ENCODE data around the gene KLHDC9. TPM values are rescaled to one million over a fixed set of nuclear protein-coding genes. Genes with fewer than 3 reads are reported as not detected.
"Not testable (repeated sequence)": the region's sequence is repeated elsewhere in the genome, so short reads cannot be mapped to it uniquely, and the experiment has no call there.

Gene KLHDC9
- total RNA-seq, 2 experiments from 2014 or later: 0.30 TPM; not detected in 1

- Mint-ChIP-seq H3K9me3 (no peaks in the 10 kb centered on the region), H3K4me1 (peaks cover 49% of the 10 kb centered on the region), H3K36me3 (ENCODE audit: low read depth) (peaks cover 23% of the 10 kb centered on the region), H3K27ac (no peak overlapping the region), H3K4me3 (no peak overlapping the region), H3K27me3 (no peaks in the 10 kb centered on the region)
- no peak for DNase-seq
- CTCF ChIA-PET: no interaction called here
- POLR2A ChIA-PET: no interaction called here
These were observed 13.0 kb downstream of the KLHDC9 start for GRCh38 chr1:161111117-161111516.

- no peaks in the 10 kb centered on the region for H3K27me3 Mint-ChIP-seq
- H3K36me3 Mint-ChIP-seq (ENCODE audit: low read depth): peaks cover 20% of the 10 kb centered on the region
- ChIA-PET CTCF (interaction anchor here (1.0 to 4.0 kb wide), 2 partner anchors 14 to 40 kb away, joined by 3 to 23 read pairs; partner anchors contain the start of gene KLHDC9), POLR2A (no interaction called here)
- no peaks in the 10 kb centered on the region for H3K9me3 Mint-ChIP-seq
- DNase-seq: no peak
- no peak overlapping the region for H3K4me3 Mint-ChIP-seq
- H3K27ac Mint-ChIP-seq: no peak overlapping the region
- H3K4me1 Mint-ChIP-seq: peaks cover 50% of the 10 kb centered on the region
These were observed 13.4 kb downstream of the KLHDC9 start for GRCh38 chr1:161111527-161111926.

DNA sequence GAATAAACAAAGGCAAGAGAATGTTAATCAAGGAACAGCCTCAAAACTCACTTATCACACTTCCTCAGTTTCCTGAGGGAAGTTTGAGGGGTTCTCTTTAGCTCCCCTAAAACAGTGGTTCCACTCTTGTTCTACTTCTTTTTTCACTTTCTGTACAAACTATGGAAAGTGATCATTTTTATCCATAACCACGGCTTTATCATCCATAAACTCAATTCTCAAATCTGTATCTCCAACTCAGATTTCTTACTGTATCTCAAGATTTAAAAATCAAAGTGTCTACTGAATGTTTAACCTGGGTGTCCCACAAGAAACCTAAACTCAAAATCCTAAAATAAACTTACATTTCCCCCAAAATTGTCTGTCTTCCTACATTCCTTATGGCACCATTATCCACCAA lies 15.8 kb downstream of the KLHDC9 start:
- peaks cover 22% of the 10 kb centered on the region for H3K36me3 Mint-ChIP-seq (ENCODE audit: low read depth)
- no peak overlapping the region for H3K27ac Mint-ChIP-seq
- ChIA-PET POLR2A (no interaction called here), CTCF (interaction anchor here (1.3 to 4.0 kb wide), 3 partner anchors 16 to 59 kb away, joined by 4 to 23 read pairs (median 5); partner anchors contain the start of genes DEDD and KLHDC9)
- no peak overlapping the region for H3K4me3 Mint-ChIP-seq
- H3K9me3 Mint-ChIP-seq: no peaks in the 10 kb centered on the region
- no peak for DNase-seq
- no peaks in the 10 kb centered on the region for H3K27me3 Mint-ChIP-seq
- H3K4me1 Mint-ChIP-seq: peaks cover 62% of the 10 kb centered on the region

DNA sequence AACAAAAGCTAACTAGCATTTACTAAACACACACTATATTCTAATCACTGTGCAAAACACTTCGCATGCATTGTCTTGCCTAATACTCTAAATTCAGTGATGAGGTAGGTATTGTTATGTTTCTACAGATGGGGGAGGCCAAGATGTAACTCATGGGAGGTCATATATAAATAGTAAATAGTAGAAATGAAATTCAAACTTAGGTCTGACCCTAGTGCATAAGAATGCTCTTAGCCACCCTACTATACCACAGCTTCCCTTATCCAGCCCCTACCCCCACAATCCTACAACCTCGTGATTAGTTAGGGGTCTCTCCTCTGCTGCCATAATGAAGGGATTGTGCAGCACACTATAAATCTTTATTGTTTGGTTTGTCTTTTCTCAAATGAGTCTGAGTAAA lies 16.4 kb downstream of the KLHDC9 start:
- Mint-ChIP-seq H3K27me3 (no peaks in the 10 kb centered on the region), H3K36me3 (ENCODE audit: low read depth) (peaks cover 23% of the 10 kb centered on the region), H3K4me3 (no peak overlapping the region), H3K27ac (peak overlapping the region; percentile 32), H3K9me3 (no peaks in the 10 kb centered on the region), H3K4me1 (peaks cover 66% of the 10 kb centered on the region)
- ChIA-PET POLR2A (no interaction called here), CTCF (interaction anchor here (1.3 to 4.0 kb wide), 3 partner anchors 17 to 60 kb away, joined by 4 to 23 read pairs (median 5); partner anchors contain the start of genes DEDD and KLHDC9)
- DNase-seq: no peak

GRCh38 chr1:161115132-161115711 lies 17.1 kb downstream of the KLHDC9 start:
- Mint-ChIP-seq H3K36me3 (ENCODE audit: low read depth) (peaks cover 29% of the 10 kb centered on the region), H3K27ac (peak overlapping the region; percentile 20), H3K4me1 (peaks cover 73% of the 10 kb centered on the region), H3K4me3 (peak overlapping the region; percentile 13), H3K27me3 (no peaks in the 10 kb centered on the region), H3K9me3 (no peaks in the 10 kb centered on the region)
- CTCF ChIA-PET: interaction anchor here (0.8 to 4.0 kb wide), 4 partner anchors 14 to 60 kb away, joined by 3 to 23 read pairs (median 4); partner anchors contain the start of gene KLHDC9
- POLR2A ChIA-PET: no interaction called here
- no peak for DNase-seq

GRCh38 chr1:161115961-161116360 lies 17.8 kb downstream of the KLHDC9 start:
- H3K4me3 Mint-ChIP-seq: peak overlapping the region; percentile 94
- H3K27ac Mint-ChIP-seq, H3K9me3 Mint-ChIP-seq, POLR2A ChIA-PET, DNase-seq, H3K27me3 Mint-ChIP-seq: not testable (repeated sequence)
- CTCF ChIA-PET: interaction anchor here (0.8 to 2.1 kb wide), 5 partner anchors 9 to 44 kb away, joined by 3 to 11 read pairs (median 4); no protein-coding TSS in a partner anchor
- H3K36me3 Mint-ChIP-seq (ENCODE audit: low read depth): peaks cover 32% of the 10 kb centered on the region
- H3K4me1 Mint-ChIP-seq: peaks cover 74% of the 10 kb centered on the region

DNA sequence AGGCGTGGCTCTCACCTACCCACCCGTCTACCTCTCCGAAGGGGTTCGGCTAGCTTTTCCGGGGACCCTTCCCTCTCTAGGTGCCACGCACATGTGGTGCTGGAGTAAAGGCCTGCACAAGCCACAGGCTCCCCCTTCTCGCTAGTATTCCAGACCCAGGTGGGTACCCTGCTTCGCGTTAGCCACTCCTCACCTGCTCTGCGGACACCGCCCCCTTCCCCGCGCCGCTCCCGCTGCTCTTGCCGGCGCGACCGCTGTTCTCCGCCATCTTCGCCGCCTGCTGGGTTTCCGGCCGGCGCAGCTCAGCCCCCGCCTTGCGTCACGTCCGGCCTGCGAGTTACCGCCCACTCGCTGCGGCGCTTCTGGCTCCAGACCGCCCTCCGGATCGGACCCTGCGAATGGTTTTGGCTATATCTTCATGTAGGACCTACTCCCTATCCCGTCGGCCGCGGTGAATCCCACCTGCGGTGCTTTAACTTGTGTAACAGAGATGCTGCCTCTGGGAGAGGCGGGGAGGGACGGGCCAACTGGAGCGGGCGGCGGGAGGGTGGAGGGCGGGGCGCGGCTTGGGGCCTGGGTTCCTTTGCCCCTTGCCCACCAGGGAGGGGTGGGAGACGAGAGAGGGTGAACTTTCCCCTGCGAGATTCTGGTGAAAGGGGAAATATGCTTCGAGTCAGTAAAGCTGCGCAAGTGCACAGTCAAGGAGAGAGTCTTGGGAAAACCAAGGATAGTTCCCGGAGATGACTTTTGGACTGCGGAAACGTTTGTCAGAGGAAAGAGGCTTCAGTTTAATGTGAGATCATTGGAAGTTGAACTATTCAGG lies 19.8 kb downstream of the KLHDC9 start, which contains the start of the genes NIT1 and PFDN2:
TSS of gene NIT1 (plus strand) at position 347 of the 823 bp plus-strand sequence. CDS start at position 419, 72 bp downstream.
TSS of gene PFDN2 (minus strand) at position 279 of the 823 bp plus-strand sequence. CDS start at position 268, 11 bp downstream.
- Mint-ChIP-seq H3K9me3 (no peaks in the 10 kb centered on the region), H3K36me3 (ENCODE audit: low read depth) (peaks cover 45% of the 10 kb centered on the region), H3K27me3 (no peaks in the 10 kb centered on the region), H3K4me1 (peaks cover 71% of the 10 kb centered on the region), H3K27ac (peak within 1 kb of the TSS; percentile 92), H3K4me3 (peak within 1 kb of the TSS; percentile 94)
- ChIA-PET CTCF (interaction anchor here (0.6 to 3.3 kb wide), 12 partner anchors 8 to 264 kb away, joined by 3 to 25 read pairs (median 3); partner anchors contain the start of genes DEDD, KLHDC9 and UFC1), POLR2A (interaction anchor here (0.7 to 0.8 kb wide), 2 partner anchors 13 to 73 kb away, joined by 3 read pairs; partner anchors contain the start of gene USF1)
- DNase-seq: peak; percentile 86

- DNase-seq: peak; percentile 66
- H3K9me3 Mint-ChIP-seq: no peaks in the 10 kb centered on the region
- peak overlapping the region; percentile 92 for H3K27ac Mint-ChIP-seq
- H3K4me3 Mint-ChIP-seq: peak overlapping the region; percentile 94
- CTCF ChIA-PET: interaction anchor here (0.9 to 3.3 kb wide), 4 partner anchors 9 to 122 kb away, joined by 3 to 25 read pairs (median 4); partner anchors contain the start of gene KLHDC9
- H3K36me3 Mint-ChIP-seq (ENCODE audit: low read depth): peaks cover 46% of the 10 kb centered on the region
- POLR2A ChIA-PET: no interaction called here
- H3K27me3 Mint-ChIP-seq: no peaks in the 10 kb centered on the region
- peaks cover 57% of the 10 kb centered on the region for H3K4me1 Mint-ChIP-seq
These were observed 21.1 kb downstream of the KLHDC9 start for GRCh38 chr1:161119092-161119903.

DNA sequence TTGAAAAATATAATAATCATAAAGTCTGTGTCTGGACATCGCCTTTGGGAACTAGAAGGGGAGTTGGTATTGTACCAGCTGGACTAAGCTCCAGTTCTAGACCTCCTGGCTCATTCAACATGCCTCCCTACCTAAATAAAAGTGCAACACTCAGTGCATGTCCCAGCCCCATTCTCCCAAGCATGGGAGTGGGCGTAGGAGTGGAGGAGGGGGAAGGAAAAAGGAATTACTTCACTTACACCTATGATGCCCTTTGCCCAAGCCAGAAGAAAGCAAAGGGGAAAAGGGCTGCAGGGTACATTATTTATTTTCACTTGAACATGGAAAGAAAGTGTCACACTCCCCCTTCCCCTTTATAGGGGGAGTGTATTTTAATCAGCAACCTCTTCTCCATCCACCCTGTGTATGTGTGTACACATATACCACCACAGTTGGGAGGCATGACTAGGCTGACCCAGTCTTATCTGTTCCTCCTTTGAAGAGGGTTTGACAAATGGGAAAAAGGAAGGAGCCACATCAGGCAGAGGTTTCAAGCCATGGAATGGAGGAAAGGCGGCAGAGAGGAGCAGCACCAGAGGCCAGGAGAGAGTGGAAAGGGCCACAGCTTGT lies 23.0 kb downstream of the KLHDC9 start:
- DNase-seq: no peak
- H3K27me3 Mint-ChIP-seq: no peaks in the 10 kb centered on the region
- peaks cover 49% of the 10 kb centered on the region for H3K4me1 Mint-ChIP-seq
- no peaks in the 10 kb centered on the region for H3K9me3 Mint-ChIP-seq
- peaks cover 49% of the 10 kb centered on the region for H3K36me3 Mint-ChIP-seq (ENCODE audit: low read depth)
- ChIA-PET POLR2A (no interaction called here), CTCF (interaction anchor here (0.7 to 1.6 kb wide), 5 partner anchors 19 to 53 kb away, joined by 3 to 5 read pairs (median 3); no protein-coding TSS in a partner anchor)
- H3K27ac Mint-ChIP-seq: peak overlapping the region; percentile 76
- H3K4me3 Mint-ChIP-seq: no peak overlapping the region

- ChIA-PET CTCF (interaction anchor here (0.7 to 1.6 kb wide), 8 partner anchors 14 to 354 kb away, joined by 3 to 5 read pairs (median 3); no protein-coding TSS in a partner anchor), POLR2A (no interaction called here)
- Mint-ChIP-seq H3K36me3 (ENCODE audit: low read depth) (peaks cover 53% of the 10 kb centered on the region), H3K4me1 (peaks cover 46% of the 10 kb centered on the region), H3K4me3 (no peak overlapping the region), H3K27ac (no peak overlapping the region), H3K9me3 (no peaks in the 10 kb centered on the region), H3K27me3 (no peaks in the 10 kb centered on the region)
- DNase-seq: no peak
These were observed 23.7 kb downstream of the KLHDC9 start for GRCh38 chr1:161121834-161122233.

- peaks cover 59% of the 10 kb centered on the region for H3K36me3 Mint-ChIP-seq (ENCODE audit: low read depth)
- H3K27ac Mint-ChIP-seq: no peak overlapping the region
- peaks cover 51% of the 10 kb centered on the region for H3K4me1 Mint-ChIP-seq
- H3K27me3 Mint-ChIP-seq: no peaks in the 10 kb centered on the region
- ChIA-PET POLR2A (interaction anchor here (0.7 kb wide), 1 partner anchor 266 kb away, joined by 4 read pairs; no protein-coding TSS in a partner anchor), CTCF (interaction anchor here (1.2 to 1.5 kb wide), 2 partner anchors 13 to 27 kb away, joined by 3 read pairs; no protein-coding TSS in a partner anchor)
- no peaks in the 10 kb centered on the region for H3K9me3 Mint-ChIP-seq
- no peak for DNase-seq
- H3K4me3 Mint-ChIP-seq: no peak overlapping the region
These were observed 24.8 kb downstream of the KLHDC9 start for GRCh38 chr1:161122967-161123366.
